GM06990 (cell line): ENCODE measurements around the gene NKAIN4.

Experiments
- DNase-seq: peaks from one replicate; pipeline ENCODE4 v3.0.0-alpha.2; 2011; ENCODE audit not compliant: insufficient read length; ENCODE audit errors: extremely low read depth
- H3K27me3 ChIP-seq: replicated peaks from 2 replicates; pipeline ENCODE4 v1.6.0; 2011; ENCODE audit warnings: low read length; ENCODE audit not compliant: control insufficient read depth, insufficient read depth
- H3K36me3 ChIP-seq: 2 replicates; pipeline ENCODE4 v1.5.1; 2011; ENCODE audit warnings: low read length; ENCODE audit not compliant: control insufficient read depth, insufficient read depth
- H3K4me3 ChIP-seq: replicated peaks from 2 replicates; pipeline ENCODE4 v1.5.1; 2011; ENCODE audit warnings: low read depth, mild to moderate bottlenecking, control low read depth, low read length
- CTCF ChIP-seq: IDR thresholded peaks from 2 replicates; pipeline ENCODE4 v1.5.1; 2011; ENCODE audit warnings: low read length, control low read depth, mild to moderate bottlenecking, inconsistent platforms; ENCODE audit not compliant: insufficient read depth, poor library complexity, severe bottlenecking

The NKAIN4 gene

GRCh38 chr20:63198606-63199005, 55.7 kb downstream of the NKAIN4 start:
- H3K27me3 ChIP-seq, result no peaks in the 10 kb centered on the region
- TF ChIP-seq CTCF, result no peak
- DNase-seq, result no peak
- peaks cover 27% of the 10 kb centered on the region for H3K36me3 ChIP-seq
- H3K4me3 ChIP-seq, result no peak overlapping the region

- no peaks in the 10 kb centered on the region for H3K27me3 ChIP-seq
- no peak for DNase-seq
- no peak overlapping the region for H3K4me3 ChIP-seq
- no peak for TF ChIP-seq CTCF
- peaks cover 11% of the 10 kb centered on the region for H3K36me3 ChIP-seq
These were observed 57.3 kb downstream of the NKAIN4 start for GRCh38 chr20:63196768-63197470.

DNA sequence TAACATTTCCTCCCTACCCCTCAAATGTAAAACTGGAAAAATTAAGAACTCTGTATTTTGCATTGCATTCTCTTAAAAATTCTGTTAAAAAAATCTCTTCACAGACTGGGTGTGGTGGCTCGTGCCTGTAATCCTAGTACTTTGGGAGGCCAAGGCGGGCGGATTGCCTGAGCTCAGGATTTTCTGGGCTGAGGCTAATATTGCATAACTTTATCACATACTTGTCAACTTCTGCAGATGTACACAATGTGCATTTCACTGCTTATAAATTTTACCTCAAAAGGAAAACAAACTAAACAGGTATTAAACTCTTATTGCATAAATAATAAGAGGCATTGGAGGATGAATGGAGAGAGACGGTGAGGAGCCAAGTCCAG, 59.5 kb downstream of the NKAIN4 start:
- peaks cover 8% of the 10 kb centered on the region for H3K36me3 ChIP-seq
- no peaks in the 10 kb centered on the region for H3K27me3 ChIP-seq
- no peak for DNase-seq
- TF ChIP-seq CTCF, result no peak
- no peak overlapping the region for H3K4me3 ChIP-seq

- Histone ChIP-seq H3K36me3 (peaks cover 8% of the 10 kb centered on the region), H3K27me3 (no peaks in the 10 kb centered on the region), H3K4me3 (no peak overlapping the region)
- TF ChIP-seq CTCF, result no peak
- no peak for DNase-seq
These were observed 60.1 kb downstream of the NKAIN4 start for GRCh38 chr20:63194007-63194796.

DNA sequence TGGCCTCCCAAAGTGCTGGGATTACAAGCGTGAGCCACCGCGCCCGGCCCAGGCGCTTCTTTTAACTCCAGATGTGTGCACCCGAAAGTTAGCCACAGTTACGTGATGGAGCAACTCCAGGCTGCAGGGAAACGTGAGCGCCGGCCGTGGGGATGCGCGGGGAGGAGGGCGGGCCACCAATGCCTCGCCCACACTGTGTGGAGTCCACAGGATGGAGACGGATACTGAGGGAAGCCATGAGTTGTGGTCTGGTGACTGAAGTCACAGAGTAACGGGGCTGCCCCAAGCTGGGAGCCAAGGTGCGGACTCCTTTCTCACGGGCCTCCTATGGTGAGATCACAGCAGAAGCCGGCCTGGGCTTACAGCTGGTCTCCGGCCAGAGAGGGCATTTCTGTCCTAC, 61.5 kb downstream of the NKAIN4 start:
- no peak for TF ChIP-seq CTCF
- Histone ChIP-seq H3K27me3 (no peaks in the 10 kb centered on the region), H3K36me3 (peaks cover 8% of the 10 kb centered on the region), H3K4me3 (no peak overlapping the region)
- DNase-seq, result no peak
